ENCODE results near the gene ADAMTS12.

DNA sequence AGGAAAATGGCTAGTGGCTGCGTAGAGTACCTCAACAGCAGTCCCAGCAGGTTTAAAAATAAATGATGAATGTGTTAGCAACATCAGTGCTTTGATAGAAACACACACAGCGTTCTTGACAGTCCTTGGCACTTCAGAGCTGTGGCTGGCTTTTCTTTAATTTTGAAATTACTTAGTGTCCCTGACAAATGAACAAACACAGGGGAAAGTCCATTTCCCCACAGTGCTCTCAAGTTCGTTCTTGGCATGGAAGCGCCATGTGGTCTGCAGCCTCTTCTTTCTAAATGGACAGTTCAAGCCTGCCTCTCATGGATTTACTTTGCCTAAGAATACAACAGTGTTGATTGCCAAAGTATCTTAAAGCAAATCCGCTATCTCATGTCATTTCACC lies 102.2 kb downstream of the ADAMTS12 start:
- TF ChIP-seq, protein P1, sequence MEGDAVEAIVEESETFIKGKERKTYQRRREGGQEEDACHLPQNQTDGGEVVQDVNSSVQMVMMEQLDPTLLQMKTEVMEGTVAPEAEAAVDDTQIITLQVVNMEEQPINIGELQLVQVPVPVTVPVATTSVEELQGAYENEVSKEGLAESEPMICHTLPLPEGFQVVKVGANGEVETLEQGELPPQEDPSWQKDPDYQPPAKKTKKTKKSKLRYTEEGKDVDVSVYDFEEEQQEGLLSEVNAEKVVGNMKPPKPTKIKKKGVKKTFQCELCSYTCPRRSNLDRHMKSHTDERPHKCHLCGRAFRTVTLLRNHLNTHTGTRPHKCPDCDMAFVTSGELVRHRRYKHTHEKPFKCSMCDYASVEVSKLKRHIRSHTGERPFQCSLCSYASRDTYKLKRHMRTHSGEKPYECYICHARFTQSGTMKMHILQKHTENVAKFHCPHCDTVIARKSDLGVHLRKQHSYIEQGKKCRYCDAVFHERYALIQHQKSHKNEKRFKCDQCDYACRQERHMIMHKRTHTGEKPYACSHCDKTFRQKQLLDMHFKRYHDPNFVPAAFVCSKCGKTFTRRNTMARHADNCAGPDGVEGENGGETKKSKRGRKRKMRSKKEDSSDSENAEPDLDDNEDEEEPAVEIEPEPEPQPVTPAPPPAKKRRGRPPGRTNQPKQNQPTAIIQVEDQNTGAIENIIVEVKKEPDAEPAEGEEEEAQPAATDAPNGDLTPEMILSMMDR (IDR thresholded peaks at IDR 0.05) = no peak
- TF ChIP-seq TCF7L2 (IDR thresholded peaks at IDR 0.05; ENCODE audit: low read depth, low read length) = no peak
